DND-41 (cell line): ENCODE results near the gene TRIM46.

Experiments
- ATAC-seq: fragments of 200-7000 bp; cut with Tn5 transposase; 3 replicates; pipeline ENCODE4 v1.9.1; 2021; ENCODE audit warnings: low read depth; ENCODE audit not compliant: insufficient read depth
- DNase-seq: peaks from one replicate; pipeline ENCODE4 v3.0.0-alpha.2; 2020
- H2AFZ ChIP-seq: 2 replicates; pipeline ENCODE4 v1.6.0; 2012; ENCODE audit warnings: low read depth, low read length
- H3K27ac ChIP-seq: 2 replicates; pipeline ENCODE4 v1.5.1; 2012; ENCODE audit warnings: low read length, inconsistent platforms
- H3K27me3 ChIP-seq: fragments of 200-600 bp; sonication (generic); 2 replicates; pipeline ENCODE4 v1.6.0; 2012; ENCODE audit warnings: low read length, mild to moderate bottlenecking, inconsistent platforms; ENCODE audit not compliant: insufficient read depth, poor library complexity
- H3K36me3 ChIP-seq: 2 replicates; pipeline ENCODE4 v1.5.1; 2012; ENCODE audit warnings: low read length, inconsistent platforms; ENCODE audit not compliant: insufficient read depth
- H3K4me1 ChIP-seq: 2 replicates; pipeline ENCODE4 v1.5.1; 2012; ENCODE audit warnings: mild to moderate bottlenecking, low read length; ENCODE audit not compliant: insufficient read depth
- H3K4me2 ChIP-seq: 2 replicates; pipeline ENCODE4 v1.6.0; 2012; ENCODE audit warnings: mild to moderate bottlenecking, moderate library complexity, low read length, inconsistent platforms; ENCODE audit not compliant: insufficient read depth
- H3K4me3 ChIP-seq, 2 experiments: fragments of 200-600 bp in 1 of 2; shearing (Covaris generic) in 1 of 2; 2 replicates each; pipeline ENCODE4 v1.5.1; 2012 to 2016; ENCODE audit warnings: inconsistent platforms in 2 of 2, low read length in 2 of 2, mild to moderate bottlenecking in 2 of 2, low read depth in 1 of 2, moderate library complexity in 1 of 2
- H3K79me2 ChIP-seq: 2 replicates; pipeline ENCODE4 v1.6.0; 2012; ENCODE audit warnings: low read length, inconsistent platforms; ENCODE audit not compliant: insufficient read depth
- H3K9ac ChIP-seq: 2 replicates; pipeline ENCODE4 v1.6.0; 2012; ENCODE audit warnings: low read depth, mild to moderate bottlenecking, inconsistent platforms, low read length, moderate library complexity
- H3K9me3 ChIP-seq: 2 replicates; pipeline ENCODE4 v1.5.1; 2012; ENCODE audit warnings: low read length, moderate library complexity, mild to moderate bottlenecking, inconsistent platforms; ENCODE audit not compliant: insufficient read depth, severe bottlenecking
- H4K20me1 ChIP-seq: 2 replicates; pipeline ENCODE4 v1.6.0; 2012; ENCODE audit warnings: low read length; ENCODE audit not compliant: insufficient read depth
- EZH2 ChIP-seq: IDR thresholded peaks from 3 replicates; pipeline ENCODE4 v1.6.1; 2012; ENCODE audit warnings: borderline replicate concordance, low read depth, mild to moderate bottlenecking, moderate library complexity, low read length, inconsistent platforms; ENCODE audit not compliant: severe bottlenecking
- TF ChIP-seq, protein P1 (sequence below): IDR thresholded peaks from 2 replicates; pipeline ENCODE4 v1.5.1; 2012; ENCODE audit warnings: borderline replicate concordance, low read length, moderate library complexity, mild to moderate bottlenecking; ENCODE audit not compliant: poor library complexity, severe bottlenecking; ENCODE audit errors: extremely low read depth

The TRIM46 gene

DNA sequence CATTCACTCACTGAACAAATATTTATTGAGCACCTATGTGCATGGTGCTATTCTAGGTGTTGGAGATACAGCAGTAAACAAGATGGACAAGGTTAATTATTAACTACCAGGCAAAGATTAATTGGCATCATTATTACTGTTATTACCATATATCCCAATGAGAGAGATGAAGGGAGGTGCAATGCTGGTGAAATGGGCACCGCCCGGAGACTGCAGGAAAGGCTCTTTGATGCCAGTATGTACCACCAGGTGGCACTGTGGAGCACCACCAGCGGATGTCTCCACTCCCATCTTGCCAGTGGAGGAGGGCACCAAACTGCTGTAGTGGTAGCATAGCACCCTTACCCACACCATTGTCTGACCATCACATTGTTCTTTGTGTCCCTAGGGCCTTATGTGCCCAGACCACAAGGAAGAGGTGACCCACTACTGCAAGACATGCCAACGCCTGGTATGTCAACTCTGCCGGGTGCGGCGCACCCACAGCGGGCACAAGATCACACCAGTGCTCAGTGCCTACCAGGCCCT lies 3.0 kb downstream of the TRIM46 start:
- Histone ChIP-seq H3K4me1 (peaks cover 45% of the 10 kb centered on the region), H4K20me1 (no peaks in the 10 kb centered on the region), H3K36me3 (peaks cover 12% of the 10 kb centered on the region; the same call in 1 of the 2 replicates), H3K79me2 (peaks cover 15% of the 10 kb centered on the region), H3K9me3 (no peaks in the 10 kb centered on the region), H3K9ac (peak overlapping the region; percentile 19; the same call in 1 of the 2 replicates), H3K27me3 (no peaks in the 10 kb centered on the region), H3K4me2 (peak overlapping the region; percentile 49), H3K4me3 (peak overlapping the region in 1 of 2 experiments; percentile 24; a peak in 2 of 4 replicates), H3K27ac (peak overlapping the region; percentile 70), H2AFZ (peak overlapping the region; percentile 73)
- DNase-seq (peak; percentile 89), ATAC-seq (peak; percentile 69)
- TF ChIP-seq, protein P1, sequence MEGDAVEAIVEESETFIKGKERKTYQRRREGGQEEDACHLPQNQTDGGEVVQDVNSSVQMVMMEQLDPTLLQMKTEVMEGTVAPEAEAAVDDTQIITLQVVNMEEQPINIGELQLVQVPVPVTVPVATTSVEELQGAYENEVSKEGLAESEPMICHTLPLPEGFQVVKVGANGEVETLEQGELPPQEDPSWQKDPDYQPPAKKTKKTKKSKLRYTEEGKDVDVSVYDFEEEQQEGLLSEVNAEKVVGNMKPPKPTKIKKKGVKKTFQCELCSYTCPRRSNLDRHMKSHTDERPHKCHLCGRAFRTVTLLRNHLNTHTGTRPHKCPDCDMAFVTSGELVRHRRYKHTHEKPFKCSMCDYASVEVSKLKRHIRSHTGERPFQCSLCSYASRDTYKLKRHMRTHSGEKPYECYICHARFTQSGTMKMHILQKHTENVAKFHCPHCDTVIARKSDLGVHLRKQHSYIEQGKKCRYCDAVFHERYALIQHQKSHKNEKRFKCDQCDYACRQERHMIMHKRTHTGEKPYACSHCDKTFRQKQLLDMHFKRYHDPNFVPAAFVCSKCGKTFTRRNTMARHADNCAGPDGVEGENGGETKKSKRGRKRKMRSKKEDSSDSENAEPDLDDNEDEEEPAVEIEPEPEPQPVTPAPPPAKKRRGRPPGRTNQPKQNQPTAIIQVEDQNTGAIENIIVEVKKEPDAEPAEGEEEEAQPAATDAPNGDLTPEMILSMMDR: peak; percentile 98
- TF ChIP-seq EZH2: no peak

DNA sequence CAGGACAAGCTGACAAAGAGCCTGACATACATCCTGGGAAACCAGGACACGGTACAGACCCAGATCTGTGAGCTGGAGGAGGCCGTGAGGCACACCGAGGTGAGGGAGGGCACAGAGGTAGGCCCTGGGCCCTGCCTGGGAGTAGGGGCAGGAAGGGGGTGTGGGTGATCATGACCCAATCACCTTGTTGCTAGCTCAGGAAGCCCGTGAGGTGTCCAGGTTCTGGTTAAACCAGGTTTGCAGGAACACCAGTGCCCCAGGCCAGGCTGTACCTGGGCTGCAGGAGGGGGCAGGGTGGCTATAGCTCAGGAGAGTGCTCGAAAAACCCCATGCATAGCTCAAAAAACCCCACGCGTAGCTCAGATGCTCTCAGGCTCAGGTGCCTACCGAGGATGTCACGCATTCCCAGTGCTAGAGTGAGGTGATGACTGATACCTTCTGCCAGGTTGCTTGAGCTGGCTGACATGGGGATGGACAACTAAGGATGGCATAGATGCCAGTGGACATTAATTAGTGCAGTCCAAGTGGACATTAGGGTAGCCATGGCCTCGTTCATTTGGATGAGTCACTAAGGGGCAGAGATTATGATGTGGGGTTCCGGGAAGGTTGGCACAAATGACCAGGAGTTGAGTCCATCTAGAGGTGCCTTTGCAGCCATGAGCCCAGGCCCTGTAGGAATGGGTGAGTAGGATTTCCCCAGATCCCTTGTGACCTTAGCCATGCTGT lies 3.7 kb downstream of the TRIM46 start:
- H3K36me3 ChIP-seq: peaks cover 12% of the 10 kb centered on the region; the same call in 1 of the 2 replicates
- peaks cover 38% of the 10 kb centered on the region for H3K4me1 ChIP-seq
- H3K4me2 ChIP-seq: peak overlapping the region; percentile 49
- no peaks in the 10 kb centered on the region for H4K20me1 ChIP-seq
- TF ChIP-seq EZH2: no peak
- ATAC-seq (no peak), DNase-seq (no peak)
- H3K79me2 ChIP-seq: peaks cover 7% of the 10 kb centered on the region
- H3K4me3 ChIP-seq: peak overlapping the region in 1 of 2 experiments; percentile 24; a peak in 1 of 4 replicates
- H3K27me3 ChIP-seq: no peaks in the 10 kb centered on the region
- peak overlapping the region; percentile 73 for H2AFZ ChIP-seq
- H3K9ac ChIP-seq: peak overlapping the region; percentile 19; the same call in 1 of the 2 replicates
- H3K27ac ChIP-seq: peak overlapping the region; percentile 70
- H3K9me3 ChIP-seq: no peaks in the 10 kb centered on the region

DNA sequence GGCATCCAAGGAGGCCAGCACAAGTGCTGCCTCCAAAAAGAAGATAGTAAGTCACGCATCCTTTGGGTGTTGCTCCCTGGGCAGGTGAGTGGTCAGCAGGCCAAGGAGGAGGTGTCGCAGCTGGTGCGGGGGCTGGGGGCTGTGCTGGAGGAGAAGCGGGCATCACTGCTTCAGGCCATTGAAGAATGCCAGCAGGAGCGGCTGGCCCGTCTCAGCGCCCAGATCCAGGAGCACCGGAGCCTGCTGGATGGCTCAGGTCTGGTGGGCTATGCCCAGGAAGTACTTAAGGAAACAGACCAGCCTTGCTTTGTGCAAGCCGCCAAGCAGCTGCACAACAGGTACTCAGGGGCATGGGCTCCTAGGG lies 4.3 kb downstream of the TRIM46 start:
- Histone ChIP-seq H3K9ac (no peak overlapping the region), H2AFZ (no peak overlapping the region), H3K9me3 (no peaks in the 10 kb centered on the region), H3K36me3 (peaks cover 12% of the 10 kb centered on the region; the same call in 1 of the 2 replicates), H3K79me2 (peaks cover 2% of the 10 kb centered on the region), H3K4me1 (peaks cover 35% of the 10 kb centered on the region), H3K27ac (no peak overlapping the region), H3K4me3 (no peak overlapping the region), H4K20me1 (no peaks in the 10 kb centered on the region), H3K27me3 (no peaks in the 10 kb centered on the region), H3K4me2 (no peak overlapping the region)
- ATAC-seq: no peak
- no peak for TF ChIP-seq EZH2
- TF ChIP-seq, protein P1: no peak
- DNase-seq: no peak

DNA sequence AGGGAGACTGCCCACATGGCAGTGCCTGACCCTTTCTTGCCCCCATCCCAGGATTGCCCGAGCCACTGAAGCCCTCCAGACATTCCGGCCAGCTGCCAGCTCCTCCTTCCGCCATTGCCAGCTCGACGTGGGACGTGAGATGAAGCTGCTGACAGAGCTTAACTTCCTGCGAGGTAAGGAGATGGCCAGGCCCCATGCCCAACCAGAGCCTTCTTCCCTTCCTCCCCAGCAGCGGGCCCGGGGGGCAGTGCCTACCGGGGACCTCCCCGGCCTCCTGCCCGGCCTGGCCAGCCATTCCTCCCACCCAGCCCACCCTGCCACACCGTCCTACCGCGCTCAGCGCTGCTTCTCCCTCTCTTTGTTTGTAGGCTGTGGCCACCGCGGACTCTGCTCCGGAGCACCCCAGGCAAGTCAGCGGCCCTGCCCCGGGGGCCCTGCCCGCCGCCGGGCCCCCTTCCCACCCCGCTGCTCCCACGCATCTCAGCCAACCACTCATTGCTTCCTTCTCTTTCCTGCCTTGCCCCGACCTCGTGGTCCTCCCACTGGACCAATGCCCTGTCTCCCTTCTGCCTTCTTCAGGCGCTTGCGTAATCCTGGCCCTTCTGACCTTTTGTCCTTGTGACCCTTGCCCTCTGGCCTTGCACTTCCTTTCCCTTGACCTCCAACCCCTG lies 4.9 kb downstream of the TRIM46 start:
- H3K36me3 ChIP-seq: peaks cover 12% of the 10 kb centered on the region; the same call in 1 of the 2 replicates
- ATAC-seq (no peak), DNase-seq (no peak)
- H3K9me3 ChIP-seq: no peaks in the 10 kb centered on the region
- H3K4me1 ChIP-seq: peaks cover 31% of the 10 kb centered on the region
- H3K9ac ChIP-seq: no peak overlapping the region
- no peak overlapping the region for H3K27ac ChIP-seq
- no peak overlapping the region for H2AFZ ChIP-seq
- no peak overlapping the region for H3K4me3 ChIP-seq
- H3K79me2 ChIP-seq: no peaks in the 10 kb centered on the region
- no peaks in the 10 kb centered on the region for H4K20me1 ChIP-seq
- H3K27me3 ChIP-seq: no peaks in the 10 kb centered on the region
- no peak overlapping the region for H3K4me2 ChIP-seq
- TF ChIP-seq, protein P1: no peak
- TF ChIP-seq EZH2: no peak
